Kasumi-1 (cell line): ENCODE data around the gene CAP2.
"Not testable (repeated sequence)": the region's sequence is repeated elsewhere in the genome, so short reads cannot be mapped to it uniquely, and the experiment has no call there.

Experiments used
- DNase-seq, 2 experiments: peaks; one replicate each; lab custom pipeline; 2025; lab: John Stamatoyannopoulos, UW

CAP2 gene

DNA sequence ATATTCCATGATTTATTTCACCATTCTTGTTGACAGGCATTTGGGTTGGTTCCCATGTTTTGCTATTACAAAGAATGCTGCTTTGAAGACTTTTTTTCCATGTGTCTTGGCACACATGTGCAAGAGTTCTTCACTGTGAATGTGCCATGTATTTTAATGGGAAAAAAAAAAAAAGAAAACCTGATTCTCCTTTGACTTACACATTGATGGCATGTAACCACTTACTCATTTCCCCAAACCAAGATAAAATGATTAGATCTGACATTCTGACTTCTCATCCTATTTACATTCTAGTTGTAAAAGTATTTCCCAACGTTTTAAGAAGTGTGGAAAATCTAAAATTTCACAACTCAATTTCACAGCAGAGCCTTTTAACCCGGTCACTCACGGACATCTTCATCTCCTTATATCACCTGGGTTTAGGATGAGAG lies 4.4 kb downstream of the CAP2 start:
- DNase-seq = no peak

DNA sequence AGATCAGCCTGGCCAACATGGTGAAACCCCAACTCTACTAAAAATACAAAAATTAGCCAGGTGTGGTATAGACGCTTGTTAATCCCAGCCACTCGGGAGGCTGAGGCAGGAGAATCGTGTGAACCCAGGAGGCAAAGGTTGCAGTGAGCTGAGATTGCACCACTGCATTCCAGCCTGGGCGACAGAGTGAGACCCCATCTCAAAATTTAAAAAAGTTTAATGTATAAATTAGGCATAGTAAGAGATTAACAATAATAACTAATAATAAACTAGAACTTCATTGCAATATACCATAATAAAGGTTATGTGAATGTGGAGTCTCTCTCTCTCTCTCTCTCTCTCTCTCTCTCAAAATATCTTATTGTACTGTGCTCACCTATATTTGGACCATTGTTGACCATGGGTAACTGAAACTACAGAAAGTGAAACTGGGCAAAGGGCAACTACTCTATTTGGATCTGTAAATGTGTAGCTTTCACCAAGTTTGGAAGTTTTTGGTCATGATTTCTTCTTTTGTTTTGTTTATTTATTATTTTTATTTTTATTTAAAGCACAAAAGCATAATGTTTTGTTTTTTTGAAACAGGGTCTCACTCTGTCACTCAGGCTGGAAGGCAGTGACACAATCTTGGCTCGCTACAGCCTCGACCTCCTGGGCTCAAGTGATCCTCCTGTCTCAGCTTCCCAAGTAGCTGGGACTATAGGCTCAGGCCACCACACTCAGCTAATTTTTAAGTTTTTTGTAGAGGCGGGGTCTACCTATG lies 12.0 kb downstream of the CAP2 start:
- DNase-seq = not testable (repeated sequence)

DNA sequence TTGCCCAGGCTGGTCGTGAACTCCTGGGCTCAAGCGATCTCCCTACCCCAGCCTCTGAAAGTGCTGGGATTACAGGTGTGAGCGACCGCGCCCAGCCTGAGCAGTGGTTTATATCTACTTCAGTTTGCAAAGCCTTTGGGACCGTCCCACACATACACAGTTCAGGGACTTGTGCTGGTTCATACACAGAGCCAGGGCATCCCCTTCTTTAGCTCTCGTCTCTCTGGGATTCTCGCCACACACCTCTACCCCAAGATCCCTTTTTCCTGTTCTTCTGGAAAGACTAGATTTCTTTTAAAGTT lies 12.5 kb downstream of the CAP2 start:
- no peak for DNase-seq

DNA sequence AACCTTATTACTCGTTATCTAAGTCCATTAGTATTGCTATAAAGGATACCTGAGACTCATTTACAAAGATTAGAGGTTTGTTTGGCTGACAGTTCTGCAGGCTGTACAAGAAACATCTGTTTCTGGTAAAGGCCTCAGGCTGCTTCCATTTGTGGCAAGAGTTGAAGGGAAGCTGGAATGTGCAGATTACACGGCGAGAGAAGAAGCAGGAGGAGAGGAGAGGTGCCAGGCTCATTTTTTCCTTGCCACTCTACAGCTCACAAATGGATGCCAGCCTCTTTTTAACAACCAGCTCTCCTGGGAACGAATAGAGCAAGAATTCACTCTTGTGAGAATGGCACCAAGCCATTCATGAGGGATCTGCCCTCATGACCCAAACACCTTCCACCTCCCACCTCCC lies 14.7 kb downstream of the CAP2 start:
- no peak for DNase-seq

DNA sequence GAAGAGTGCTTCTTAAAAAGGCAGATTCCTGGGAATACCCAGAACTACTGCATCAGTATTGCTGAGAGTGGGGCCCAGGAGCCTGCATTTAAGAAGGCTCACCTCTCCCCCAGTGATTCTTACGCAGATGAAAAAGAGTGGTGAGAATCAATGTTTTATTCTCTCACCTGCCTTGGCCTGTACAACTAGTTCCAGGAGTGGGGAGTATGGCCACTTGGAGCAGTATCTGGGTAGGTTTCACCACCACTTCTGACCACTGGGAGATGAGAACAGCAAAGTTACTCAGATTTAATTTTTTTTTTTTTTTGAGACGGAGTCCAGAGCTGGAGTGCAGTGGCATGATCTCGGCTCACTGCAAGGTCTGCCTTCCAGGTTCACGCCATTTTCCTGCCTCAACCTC lies 16.9 kb downstream of the CAP2 start:
- DNase-seq = no peak

DNA sequence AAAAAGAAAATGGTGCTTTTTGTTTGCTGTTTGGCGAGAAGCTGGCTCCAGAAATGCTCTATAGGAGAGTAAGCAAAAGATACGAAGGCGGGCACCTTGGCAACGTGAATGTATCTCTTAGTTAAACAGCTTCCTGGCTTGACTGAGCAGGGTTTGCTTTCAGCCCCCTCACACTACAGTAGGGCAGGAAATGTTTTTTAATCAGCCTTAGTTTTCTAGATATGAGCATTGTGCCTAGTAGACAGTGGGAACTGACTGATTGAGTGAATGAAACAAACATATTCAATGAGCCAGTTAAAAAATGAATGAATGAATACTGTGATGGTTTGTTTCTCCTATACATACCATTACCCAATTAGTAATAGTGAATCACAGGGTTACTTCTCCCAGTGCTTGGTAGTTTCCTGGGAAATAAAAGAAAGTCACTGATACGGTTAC lies 19.9 kb downstream of the CAP2 start:
- DNase-seq = no peak

DNA sequence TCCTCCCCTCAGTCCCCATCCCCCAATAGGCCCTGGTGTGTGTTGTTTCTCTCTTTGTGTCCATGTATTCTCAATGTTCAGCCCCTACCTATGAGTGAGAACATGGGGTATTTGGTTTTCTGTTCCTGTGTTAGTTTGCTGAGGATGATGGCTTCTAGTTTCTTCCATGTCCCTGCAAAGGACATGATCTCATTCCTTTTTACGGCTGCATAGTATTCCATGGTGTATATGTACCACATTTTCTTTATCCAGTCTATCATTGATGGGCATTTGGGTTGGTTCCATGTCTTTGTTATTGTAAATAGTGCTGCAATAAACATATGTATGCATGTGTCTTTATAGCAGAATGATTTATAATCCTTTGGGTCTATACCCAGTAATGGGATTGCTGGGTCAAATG lies 21.0 kb downstream of the CAP2 start:
- not testable (repeated sequence) for DNase-seq

DNA sequence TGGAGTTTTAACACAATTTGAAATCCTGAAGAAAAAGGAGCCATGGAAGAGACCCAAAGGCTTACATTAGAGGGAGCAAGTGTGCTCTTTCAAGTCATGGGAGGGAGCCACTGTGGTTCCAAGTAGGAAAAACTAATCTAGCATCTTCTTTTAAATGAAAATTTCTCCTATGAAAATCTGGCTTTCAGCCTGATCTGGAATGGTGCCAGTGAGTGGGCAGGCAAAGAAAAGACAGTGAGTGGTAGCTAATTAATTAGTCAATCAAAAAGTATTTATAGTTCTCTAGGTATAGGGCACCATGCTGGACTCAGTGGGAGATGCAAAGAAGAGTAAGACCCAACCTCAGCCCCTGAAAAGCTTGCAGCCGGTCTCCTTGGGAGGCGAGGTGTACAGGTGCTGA lies 21.9 kb downstream of the CAP2 start:
- DNase-seq = no peak

DNA sequence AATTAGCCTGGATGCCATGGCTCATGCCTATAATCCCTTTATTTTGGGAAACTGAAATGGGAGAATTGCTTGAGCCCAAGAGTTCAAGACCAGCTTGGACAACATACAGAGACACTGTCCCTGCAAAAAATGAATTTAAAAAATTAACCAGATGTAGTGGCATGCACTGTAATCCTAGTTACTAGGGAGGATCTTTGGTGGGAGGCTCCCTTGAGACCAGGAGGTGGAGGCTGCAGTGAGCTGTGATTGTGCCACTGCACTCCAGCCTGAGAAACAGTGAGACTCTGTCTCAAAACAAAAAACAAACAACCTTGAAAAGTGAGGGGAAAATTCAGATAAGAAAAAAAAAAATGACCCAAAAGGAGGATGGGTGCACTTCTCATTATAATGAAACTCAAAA lies 23.4 kb downstream of the CAP2 start:
- no peak for DNase-seq

DNA sequence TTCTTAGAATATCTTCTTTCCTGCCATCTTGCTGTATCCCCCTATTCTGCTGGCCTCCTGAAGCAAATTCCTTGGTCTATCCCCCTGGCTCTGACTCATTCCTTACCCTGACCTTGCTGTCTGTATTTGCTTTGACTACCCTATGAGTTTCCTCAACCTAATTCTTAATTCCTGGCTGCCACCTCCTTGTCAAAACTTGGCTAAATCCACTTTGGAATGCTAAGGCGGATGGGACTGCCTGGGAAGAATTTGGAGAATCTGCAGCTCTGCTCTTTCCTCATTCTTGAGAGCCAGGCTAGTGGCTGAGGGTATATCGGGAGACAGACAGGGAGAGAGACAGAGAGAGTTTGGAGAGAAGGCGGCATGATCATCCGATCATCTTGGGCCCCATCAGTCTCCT lies 24.4 kb downstream of the CAP2 start:
- DNase-seq = no peak

DNA sequence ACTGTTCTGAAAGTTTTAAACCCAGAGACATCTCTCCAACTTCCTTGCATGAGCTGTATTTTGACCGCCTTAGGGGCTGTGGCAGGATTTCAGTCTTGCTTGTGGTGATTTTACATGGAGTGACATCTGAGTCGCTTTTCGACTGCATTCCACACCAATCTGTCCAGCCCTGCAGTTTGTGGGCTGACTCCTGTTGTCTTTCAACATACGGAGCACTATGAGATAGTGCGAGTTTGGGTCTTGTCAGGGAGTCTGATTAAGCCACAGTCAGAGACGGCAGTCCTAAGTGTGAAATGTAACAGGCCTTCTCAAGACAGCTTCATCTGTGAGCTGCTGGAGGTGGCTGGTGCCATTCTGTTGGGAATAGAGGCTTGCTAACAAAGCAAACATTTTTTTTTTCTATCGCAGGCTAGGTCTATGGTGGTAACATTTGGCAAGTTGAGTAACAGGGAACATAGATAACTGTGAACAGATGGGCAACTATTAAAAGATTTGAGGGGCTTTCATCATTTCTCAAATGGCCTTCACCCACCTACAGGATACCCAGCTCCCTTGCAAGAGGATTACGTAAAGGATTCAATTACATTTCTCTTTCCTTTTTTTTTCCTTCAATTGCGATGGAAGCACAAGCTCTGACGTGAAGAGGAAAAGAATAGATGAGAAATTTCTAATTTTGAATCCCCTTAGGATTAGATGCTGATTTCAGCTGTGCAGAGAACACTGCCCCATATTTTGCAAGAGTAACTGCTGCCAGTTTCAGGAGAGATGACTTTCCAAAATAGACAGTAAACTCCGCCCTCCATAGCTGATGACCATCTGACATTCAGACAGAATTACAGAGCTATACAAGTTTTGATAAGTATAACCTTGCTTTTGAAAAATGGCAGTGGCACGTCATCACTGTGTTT lies 25.1 kb downstream of the CAP2 start:
- no peak for DNase-seq

DNA sequence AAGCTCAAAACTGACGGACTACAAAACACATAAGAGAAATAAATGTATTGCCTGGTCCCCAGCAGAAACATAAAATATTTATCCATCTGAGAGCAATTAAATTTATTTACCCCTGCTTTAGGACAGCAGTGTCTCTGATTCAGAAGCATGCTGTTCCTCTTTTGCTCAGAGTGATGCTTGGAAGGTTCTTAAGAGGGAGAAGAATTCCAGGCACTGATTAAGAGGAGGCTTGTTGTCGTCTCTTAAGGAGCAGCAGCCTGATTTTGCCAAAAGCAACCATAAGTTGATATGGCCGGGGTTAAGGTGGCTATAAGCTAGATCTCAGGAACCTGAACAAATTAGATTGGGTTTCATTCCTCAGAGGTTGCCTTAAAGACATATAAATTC lies 25.8 kb downstream of the CAP2 start:
- no peak for DNase-seq

DNA sequence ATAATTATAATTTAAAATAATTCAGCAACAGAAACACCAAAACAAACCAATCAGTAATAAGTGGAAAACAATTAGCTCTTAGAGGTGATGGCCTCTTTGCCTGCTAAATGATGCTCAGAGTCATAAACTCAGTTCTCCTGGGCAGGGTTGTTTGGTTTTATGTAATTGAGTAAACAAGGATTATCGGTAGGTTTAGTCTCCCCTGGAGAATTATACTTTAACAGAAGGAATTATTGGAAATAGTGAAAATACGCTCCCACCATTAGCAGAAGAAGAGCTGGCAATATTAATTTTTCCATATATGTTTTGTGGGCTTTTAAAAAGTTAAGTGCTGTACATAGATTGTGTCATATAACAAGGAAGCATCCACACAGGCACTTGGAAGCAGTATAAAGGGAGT lies 27.0 kb downstream of the CAP2 start:
- DNase-seq = no peak

DNA sequence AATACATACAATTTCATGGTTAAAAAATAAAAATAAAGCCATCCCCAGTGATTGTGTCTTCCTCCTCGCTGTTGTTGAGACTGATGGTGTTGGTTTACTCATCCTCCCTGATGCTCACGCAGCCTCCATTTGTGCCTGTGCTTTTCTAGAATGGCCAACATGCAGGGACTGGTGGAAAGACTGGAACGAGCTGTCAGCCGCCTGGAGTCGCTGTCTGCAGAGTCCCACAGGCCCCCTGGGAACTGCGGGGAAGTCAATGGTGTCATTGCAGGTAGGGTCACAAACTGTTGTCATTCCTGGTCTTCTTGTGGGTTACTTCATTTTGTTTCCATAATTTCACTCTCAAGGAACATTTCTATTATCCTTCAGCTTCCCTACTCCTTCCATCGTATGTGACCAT lies 28.0 kb downstream of the CAP2 start:
- no peak for DNase-seq

DNA sequence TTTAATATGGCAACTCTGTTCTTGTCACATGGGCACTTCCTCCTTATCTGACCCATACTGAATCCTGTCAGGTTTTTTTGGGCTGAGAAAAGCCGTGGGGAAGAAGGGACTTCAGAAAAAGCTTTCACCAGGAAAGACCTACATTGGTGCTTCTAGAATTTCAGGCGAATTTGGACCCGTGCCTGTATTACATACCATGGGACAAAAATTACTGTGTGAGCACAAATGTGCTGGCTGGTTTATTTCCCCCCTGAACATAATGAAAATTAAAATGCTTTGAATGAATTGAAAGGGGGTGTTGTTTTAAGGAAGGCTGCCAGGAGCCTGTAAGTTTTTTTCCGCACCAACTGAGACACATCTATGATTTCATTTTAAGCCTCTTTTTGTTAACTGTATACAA lies 29.6 kb downstream of the CAP2 start:
- no peak for DNase-seq

DNA sequence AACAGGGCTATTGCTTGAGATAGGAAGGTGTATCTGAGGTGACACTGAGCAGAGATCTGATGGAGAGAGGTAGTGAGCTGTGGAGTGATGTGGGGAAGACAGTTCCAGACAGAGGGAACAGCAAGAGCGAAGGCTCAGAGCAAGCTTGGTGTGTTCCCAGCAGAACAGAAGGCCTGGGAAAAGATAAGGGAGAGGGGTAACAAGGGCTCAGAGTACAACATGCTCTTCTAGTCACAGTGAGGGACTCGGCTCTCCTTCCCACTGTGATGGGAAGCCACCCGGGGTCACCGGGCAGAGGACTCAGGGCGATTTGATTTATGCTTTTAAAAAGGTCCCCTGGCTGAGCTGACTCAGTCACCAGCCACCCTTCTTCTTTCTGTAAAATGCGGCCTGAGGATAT lies 33.7 kb downstream of the CAP2 start:
- DNase-seq = no peak

DNA sequence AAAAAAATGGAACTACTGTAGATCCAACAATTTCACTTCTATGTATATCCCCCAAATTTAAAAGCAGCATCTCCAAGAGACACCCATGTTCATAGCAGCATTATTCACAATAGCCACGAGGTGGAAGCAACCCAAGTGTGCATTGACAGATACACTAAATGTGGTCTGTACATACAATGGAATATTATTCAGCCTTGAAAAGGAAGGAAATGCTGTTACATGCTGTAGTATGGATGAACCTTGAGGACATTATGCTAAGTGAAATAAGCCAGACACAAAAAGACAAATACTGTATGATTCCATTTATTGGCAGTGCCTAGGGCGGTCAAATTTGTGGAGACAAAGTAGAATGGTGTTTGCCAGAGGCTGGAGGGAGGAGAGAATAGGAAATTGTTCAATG lies 34.2 kb downstream of the CAP2 start:
- DNase-seq = no peak

DNA sequence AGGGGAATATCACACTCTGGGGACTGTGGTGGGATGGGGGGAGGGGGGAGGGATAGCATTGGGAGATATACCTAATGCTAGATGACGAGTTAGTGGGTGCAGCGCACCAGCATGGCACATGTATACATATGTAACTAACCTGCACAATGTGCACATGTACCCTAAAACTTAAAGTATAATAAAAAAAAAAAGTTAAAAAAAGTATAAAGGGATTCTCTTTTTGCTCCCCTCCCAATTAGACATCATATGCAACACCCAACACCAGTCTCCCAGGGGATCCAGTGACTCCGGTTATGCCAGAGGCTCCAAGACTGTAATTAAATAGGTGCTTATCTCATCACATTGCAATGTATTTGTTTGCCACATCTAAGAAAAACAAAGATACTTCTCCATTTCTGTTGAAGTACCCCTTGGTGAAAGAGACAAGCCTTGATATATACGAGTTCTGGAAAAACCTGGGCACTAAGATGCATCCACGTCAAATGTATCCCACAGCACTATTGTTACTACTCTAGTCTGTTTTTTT lies 35.3 kb downstream of the CAP2 start:
- not testable (repeated sequence) for DNase-seq

DNA sequence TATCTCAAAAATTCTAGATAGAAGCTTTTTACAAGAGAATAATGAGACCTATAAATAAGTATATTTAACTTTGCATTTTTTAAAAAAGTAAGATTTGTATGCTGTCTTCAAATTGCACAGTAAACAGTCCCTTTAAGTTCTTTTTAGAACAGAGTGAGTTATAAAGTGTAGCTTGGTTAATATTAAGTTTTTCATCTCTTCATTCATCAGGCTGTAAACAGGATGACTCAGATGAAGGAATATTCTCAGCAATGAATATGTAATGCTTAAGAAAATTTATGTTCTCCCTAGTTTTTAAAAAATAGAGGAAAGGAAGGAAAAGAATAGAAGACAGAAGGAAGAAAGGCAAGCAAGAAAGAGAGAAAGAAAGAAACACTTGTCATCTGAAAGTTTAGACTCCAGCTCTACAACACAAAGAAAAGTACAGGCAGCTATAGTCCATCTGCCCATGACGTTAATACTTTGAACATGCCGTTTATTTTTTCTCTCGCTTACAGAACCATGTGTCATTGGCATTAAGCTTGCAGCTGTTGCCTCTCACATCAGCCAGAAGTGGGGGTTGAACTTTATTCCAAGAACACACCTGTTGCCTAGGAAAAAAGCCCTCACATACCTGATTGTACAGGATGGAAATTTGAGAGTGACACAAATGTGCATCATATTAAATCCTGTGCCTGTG lies 36.1 kb downstream of the CAP2 start:
- DNase-seq = no peak

DNA sequence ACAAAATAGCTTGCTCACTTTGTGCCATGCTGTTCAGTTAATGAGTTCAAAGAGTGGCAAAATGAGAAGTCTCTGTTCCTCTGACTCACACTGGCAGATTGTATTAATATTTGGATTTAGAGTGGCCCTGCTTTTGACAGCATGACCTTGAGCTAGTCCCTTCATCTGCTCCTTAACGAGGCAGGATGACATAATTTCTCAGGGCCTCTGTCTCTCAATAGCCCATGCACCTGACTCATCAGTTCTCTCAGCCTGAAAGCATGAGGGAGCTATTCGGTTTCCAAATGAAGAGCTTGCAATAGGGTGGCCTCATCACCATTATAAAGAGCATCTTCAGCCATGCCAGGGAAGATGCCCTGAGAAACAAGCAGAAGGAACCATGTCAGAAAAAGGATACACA lies 38.2 kb downstream of the CAP2 start:
- no peak for DNase-seq

DNA sequence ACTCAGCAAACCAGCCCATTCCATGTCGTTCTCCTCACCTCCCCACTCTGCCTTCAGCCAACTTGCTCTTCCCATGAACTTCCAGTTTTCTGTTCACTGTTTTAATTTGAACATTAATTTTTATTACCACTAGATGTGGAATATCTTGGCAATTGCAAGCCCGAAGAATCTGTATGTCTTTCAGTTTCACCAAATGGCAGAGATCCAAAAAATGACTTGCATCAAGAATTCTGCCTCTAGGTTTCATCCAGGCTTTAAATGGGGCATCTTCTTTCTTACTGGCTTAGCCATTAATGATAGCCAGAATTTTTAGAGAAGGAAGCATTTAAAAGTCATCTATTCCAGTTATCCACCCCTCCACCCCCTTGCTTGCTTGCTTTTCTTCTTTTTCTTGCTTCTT lies 39.0 kb downstream of the CAP2 start:
- DNase-seq = no peak

DNA sequence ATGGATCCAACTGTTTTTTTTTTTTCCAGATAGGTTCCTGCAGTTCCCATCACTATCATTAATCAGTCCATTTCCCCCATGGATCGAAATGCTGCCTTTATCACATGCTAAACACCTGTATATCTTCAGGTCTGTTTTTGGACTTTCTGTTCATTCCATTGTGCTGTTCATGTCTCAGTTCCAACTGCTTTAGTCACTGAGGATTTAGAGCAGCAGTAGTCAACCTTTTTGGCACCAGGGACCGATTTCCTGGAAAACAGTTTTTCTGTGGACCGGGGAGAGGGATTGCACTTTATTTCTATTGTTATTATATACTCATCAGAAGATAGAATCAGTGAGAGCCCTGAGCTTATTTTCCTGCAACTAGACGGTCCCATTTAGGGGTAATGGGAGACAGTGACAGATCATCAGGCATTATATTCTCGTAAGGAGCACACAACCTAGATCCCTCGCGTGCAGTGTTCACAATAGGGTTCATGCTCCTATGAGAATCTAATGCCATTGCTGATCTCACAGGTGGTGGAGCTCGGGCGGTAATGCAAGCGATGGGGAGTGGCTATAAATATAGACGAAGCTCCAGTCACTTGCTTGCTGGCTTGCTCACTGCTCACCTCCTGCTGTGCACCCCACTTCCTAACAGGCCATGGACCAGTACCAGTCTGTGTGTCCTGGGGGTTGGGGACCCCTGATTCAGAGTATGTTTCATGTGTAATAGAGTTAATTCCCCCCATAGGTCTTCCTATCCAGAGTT lies 46.0 kb downstream of the CAP2 start:
- DNase-seq = no peak
